OCI-LY1 (cell line): ENCODE measurements around the gene WNK2.

Experiments
- H2AFZ ChIP-seq: fragments of 200-600 bp; sonication (generic), shearing (Covaris generic); 2 replicates; pipeline ENCODE4 v1.6.0; 2014; ENCODE audit warnings: antibody characterized with exemption, mild to moderate bottlenecking, low read length
- H3F3A ChIP-seq: fragments of 200-600 bp; sonication (generic), shearing (Covaris generic); 2 replicates; pipeline ENCODE4 v1.6.0; 2014; ENCODE audit warnings: mild to moderate bottlenecking, antibody characterized with exemption, low read length, moderate library complexity; ENCODE audit not compliant: insufficient read depth
- H3K27ac ChIP-seq: fragments of 200-600 bp; sonication (generic); 2 replicates; pipeline ENCODE4 v1.5.1; 2014; ENCODE audit warnings: low read length, mixed run types, mild to moderate bottlenecking, low read depth; ENCODE audit not compliant: poor library complexity, severe bottlenecking
- H3K27me3 ChIP-seq: fragments of 200-600 bp; sonication (generic); 2 replicates; pipeline ENCODE4 v1.6.0; 2014; ENCODE audit warnings: antibody characterized with exemption, mild to moderate bottlenecking, low read length, moderate library complexity; ENCODE audit not compliant: insufficient read depth
- H3K36me3 ChIP-seq: fragments of 200-600 bp; sonication (generic); 2 replicates; pipeline ENCODE4 v1.6.1; 2014; ENCODE audit warnings: mild to moderate bottlenecking, antibody characterized with exemption, low read length, moderate library complexity, mixed read lengths; ENCODE audit not compliant: insufficient read depth
- H3K4me1 ChIP-seq: fragments of 200-600 bp; sonication (generic); 2 replicates; pipeline ENCODE4 v1.5.1; 2014; ENCODE audit warnings: mild to moderate bottlenecking, low read length, moderate library complexity; ENCODE audit not compliant: insufficient read depth, severe bottlenecking
- H3K4me2 ChIP-seq: fragments of 200-600 bp; sonication (generic), shearing (Covaris generic); 2 replicates; pipeline ENCODE4 v1.6.1; 2014; ENCODE audit warnings: low read length
- H3K4me3 ChIP-seq: fragments of 200-600 bp; sonication (generic); 2 replicates; pipeline ENCODE4 v1.5.1; 2014; ENCODE audit warnings: low read length, low read depth, mild to moderate bottlenecking, mixed read lengths; ENCODE audit not compliant: poor library complexity, severe bottlenecking
- H3K79me2 ChIP-seq: fragments of 200-600 bp; shearing (Covaris generic); 2 replicates; pipeline ENCODE4 v1.6.1; 2016; ENCODE audit warnings: mixed run types, low read length, mixed read lengths; ENCODE audit not compliant: insufficient read depth
- H3K9ac ChIP-seq: fragments of 200-600 bp; sonication (generic), shearing (Covaris generic); 2 replicates; pipeline ENCODE4 v1.6.1; 2014; ENCODE audit warnings: mild to moderate bottlenecking, low read length, mixed read lengths
- H3K9me2 ChIP-seq: fragments of 200-600 bp; sonication (generic), shearing (Covaris generic); 2 replicates; pipeline ENCODE4 v1.6.1; 2014; ENCODE audit warnings: low read depth, mild to moderate bottlenecking, low read length, mixed read lengths
- H3K9me3 ChIP-seq: fragments of 200-600 bp; shearing (Covaris generic); 2 replicates; pipeline ENCODE4 v1.6.1; 2014; ENCODE audit warnings: low read length, mixed read lengths
- H4K20me1 ChIP-seq: fragments of 200-600 bp; sonication (generic), shearing (Covaris generic); 2 replicates; pipeline ENCODE4 v1.6.0; 2016; ENCODE audit warnings: mild to moderate bottlenecking, low read length; ENCODE audit not compliant: insufficient read depth
- CTCF ChIP-seq: fragments of 200-600 bp; sonication (generic), shearing (Covaris generic); IDR thresholded peaks from 2 replicates; pipeline ENCODE4 v1.5.1; 2017; ENCODE audit warnings: mild to moderate bottlenecking, antibody characterized with exemption, low read length, moderate library complexity, mixed read lengths
- EZH2 ChIP-seq: fragments of 200-600 bp; sonication (generic), shearing (Covaris generic); IDR thresholded peaks from 2 replicates; pipeline ENCODE4 v1.8.0; 2017; ENCODE audit warnings: borderline replicate concordance, mixed run types, mild to moderate bottlenecking, antibody characterized with exemption, low read length, moderate library complexity, mixed read lengths

The WNK2 gene

DNA sequence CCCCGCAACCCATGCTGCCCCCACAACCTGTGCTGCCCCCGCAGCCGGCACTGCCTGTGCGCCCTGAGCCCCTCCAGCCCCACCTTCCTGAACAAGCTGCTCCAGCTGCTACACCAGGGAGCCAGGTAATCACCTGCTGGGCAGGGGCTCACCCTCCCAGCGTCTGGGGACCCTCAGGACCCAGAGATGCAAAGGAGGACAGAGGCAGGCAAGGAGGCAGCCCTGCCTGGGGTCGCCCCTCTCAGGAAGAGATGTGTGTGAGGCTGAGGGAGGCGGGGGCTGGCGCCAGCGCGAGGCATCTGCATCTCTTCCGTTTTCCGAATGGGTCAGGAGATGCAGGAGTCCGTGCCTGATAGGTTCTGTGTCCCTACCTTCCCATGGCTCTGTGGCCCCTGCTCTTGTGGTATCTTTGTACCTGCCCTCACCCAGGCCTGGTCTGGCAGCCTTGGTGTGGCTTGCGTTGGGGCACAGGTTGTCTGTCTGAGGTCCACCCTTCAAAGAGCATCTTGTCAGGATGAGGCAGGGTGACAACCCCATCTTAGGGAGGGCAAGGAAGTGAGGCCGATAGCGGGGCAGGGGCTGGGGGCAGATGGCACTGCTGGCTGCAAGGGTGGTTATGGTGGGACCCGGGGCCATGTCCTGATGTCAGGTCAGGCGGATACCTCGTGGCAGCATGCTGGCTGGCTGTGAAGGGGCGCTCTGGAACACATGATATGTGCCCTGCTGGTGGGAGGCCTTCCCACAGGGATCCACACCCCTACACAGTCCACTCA is 75.7 kb downstream of the WNK2 start:
- H3K27ac ChIP-seq, result no peak overlapping the region
- no peaks in the 10 kb centered on the region for H3K9me3 ChIP-seq
- H3K4me2 ChIP-seq, result no peak overlapping the region
- H3K79me2 ChIP-seq, result no peaks in the 10 kb centered on the region
- no peaks in the 10 kb centered on the region for H4K20me1 ChIP-seq
- no peaks in the 10 kb centered on the region for H3F3A ChIP-seq
- H3K9me2 ChIP-seq, result no peaks in the 10 kb centered on the region
- H3K9ac ChIP-seq, result no peak overlapping the region; the same call in 1 of the 2 replicates
- peaks cover 51% of the 10 kb centered on the region for H3K4me1 ChIP-seq
- no peak overlapping the region for H3K4me3 ChIP-seq
- H3K27me3 ChIP-seq, result no peaks in the 10 kb centered on the region
- no peak for TF ChIP-seq EZH2
- no peak for TF ChIP-seq CTCF
- peaks cover 9% of the 10 kb centered on the region; the same call in 1 of the 2 replicates for H3K36me3 ChIP-seq
- H2AFZ ChIP-seq, result no peak overlapping the region

DNA sequence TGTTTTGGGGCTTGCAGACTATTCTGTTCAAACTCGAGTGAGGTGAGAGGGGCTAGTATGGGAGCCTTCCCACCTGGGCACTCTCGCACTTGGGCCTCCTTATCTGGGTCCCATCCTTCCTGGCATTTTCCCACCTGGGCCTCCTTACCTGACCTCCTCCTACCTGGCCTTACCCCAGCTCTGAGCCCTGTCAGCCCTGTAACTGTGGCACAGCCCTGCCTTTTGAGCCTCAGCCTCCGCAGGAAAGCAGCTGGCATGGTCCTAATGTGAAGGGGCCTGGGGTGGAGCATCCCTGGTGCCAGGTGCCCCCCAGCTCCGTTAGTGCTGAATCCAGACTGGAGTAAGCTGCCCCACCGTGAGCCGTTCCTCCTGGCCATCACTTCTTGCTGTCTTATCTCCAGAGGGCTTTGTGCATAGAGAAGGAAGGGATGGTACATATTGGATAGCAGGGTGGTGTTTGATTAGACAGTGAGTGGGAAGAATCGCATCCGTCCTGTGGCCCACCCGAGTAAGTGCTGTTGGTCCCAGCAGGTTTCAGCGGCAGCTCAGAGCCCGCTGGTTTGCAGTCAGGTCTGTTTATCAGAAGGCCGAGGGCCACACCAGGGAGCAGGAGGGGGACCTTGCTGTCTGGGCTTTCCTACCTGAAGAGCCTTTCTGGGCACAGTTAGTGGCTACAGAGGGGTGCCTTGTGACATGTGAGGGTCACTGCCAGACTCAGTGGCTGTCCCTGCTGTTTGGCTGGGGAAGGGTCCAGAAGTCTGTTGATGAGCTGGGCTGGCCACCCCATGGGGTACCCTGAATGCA is 76.5 kb downstream of the WNK2 start:
- H3K9me2 ChIP-seq, result no peaks in the 10 kb centered on the region
- peak overlapping the region; percentile 95 for H3K27ac ChIP-seq
- H2AFZ ChIP-seq, result no peak overlapping the region
- H3K79me2 ChIP-seq, result no peaks in the 10 kb centered on the region
- H3K9me3 ChIP-seq, result no peaks in the 10 kb centered on the region
- H4K20me1 ChIP-seq, result no peaks in the 10 kb centered on the region
- no peaks in the 10 kb centered on the region for H3F3A ChIP-seq
- peaks cover 17% of the 10 kb centered on the region; the same call in 1 of the 2 replicates for H3K36me3 ChIP-seq
- peak overlapping the region; percentile 62 for H3K9ac ChIP-seq
- H3K27me3 ChIP-seq, result no peaks in the 10 kb centered on the region
- no peak overlapping the region for H3K4me3 ChIP-seq
- peaks cover 59% of the 10 kb centered on the region for H3K4me1 ChIP-seq
- TF ChIP-seq CTCF, result no peak
- no peak for TF ChIP-seq EZH2
- peak overlapping the region; percentile 50 for H3K4me2 ChIP-seq

DNA sequence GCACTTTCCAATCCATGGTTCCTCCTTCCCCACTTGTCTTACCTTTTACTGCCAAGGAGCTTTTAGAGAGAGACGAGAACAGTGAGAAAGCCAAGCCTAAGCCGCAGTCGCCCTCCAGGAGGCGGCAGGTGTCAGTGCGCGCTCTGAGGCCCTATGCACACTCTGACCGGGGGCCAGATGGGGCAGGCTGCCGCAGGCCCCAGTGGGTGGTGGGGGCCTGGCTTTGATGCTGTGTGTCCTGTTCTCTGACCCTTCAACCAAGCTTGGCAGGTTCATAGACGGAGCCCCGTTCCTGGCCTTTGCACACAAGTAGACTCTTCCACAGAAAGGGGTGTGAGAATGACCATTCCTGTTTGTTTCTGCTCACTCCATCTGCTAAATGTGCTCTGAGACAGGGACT is 77.3 kb downstream of the WNK2 start:
- no peaks in the 10 kb centered on the region for H3K79me2 ChIP-seq
- peak overlapping the region; percentile 50 for H3K4me2 ChIP-seq
- H3K4me1 ChIP-seq, result peaks cover 67% of the 10 kb centered on the region
- no peaks in the 10 kb centered on the region for H3K9me3 ChIP-seq
- H3K9ac ChIP-seq, result peak overlapping the region; percentile 62
- peak overlapping the region; percentile 10 for H3K4me3 ChIP-seq
- H3F3A ChIP-seq, result no peaks in the 10 kb centered on the region
- peak overlapping the region; percentile 95 for H3K27ac ChIP-seq
- TF ChIP-seq EZH2 (no peak), CTCF (peak; percentile 90)
- H2AFZ ChIP-seq, result no peak overlapping the region
- H4K20me1 ChIP-seq, result no peaks in the 10 kb centered on the region
- H3K36me3 ChIP-seq, result peaks cover 22% of the 10 kb centered on the region; the same call in 1 of the 2 replicates
- H3K9me2 ChIP-seq, result no peaks in the 10 kb centered on the region
- H3K27me3 ChIP-seq, result no peaks in the 10 kb centered on the region
